ENCODE results near the gene TANGO2. TPM values are rescaled to one million over a fixed set of nuclear protein-coding genes. Genes with fewer than 3 reads are reported as not detected.

Gene TANGO2
- total RNA-seq, 1 donor from 2014 or later: 10.0 TPM

- Histone ChIP-seq H3F3A (ENCODE audit: low read depth) (no peaks in the 10 kb centered on the region), H3K36me3 (no peaks in the 10 kb centered on the region), H4K20me1 (ENCODE audit: low read depth) (no peaks in the 10 kb centered on the region), H3K9me3 (ENCODE audit: low read depth) (no peaks in the 10 kb centered on the region), H3K4me2 (no peak overlapping the region), H3K79me2 (ENCODE audit: low read depth) (no peaks in the 10 kb centered on the region), H3K4me1 (no peaks in the 10 kb centered on the region), H3K4me3 (no peak overlapping the region), H2AFZ (replicated peaks) (no peak overlapping the region), H3K27me3 (no peaks in the 10 kb centered on the region), H3K27ac (no peak overlapping the region), H3K9ac (no peak overlapping the region)
- H3K4me3 Mint-ChIP-seq: no peak overlapping the region
- H3K4me1 Mint-ChIP-seq: no peaks in the 10 kb centered on the region
- peaks cover 15% of the 10 kb centered on the region for H3K36me3 Mint-ChIP-seq
- H3K9me3 Mint-ChIP-seq: peaks cover 11% of the 10 kb centered on the region
- no peak for DNase-seq (ENCODE audit: low spot score)
- peaks cover 2% of the 10 kb centered on the region for H3K27me3 Mint-ChIP-seq (ENCODE audit: insufficient read depth, low read depth)
- no peak overlapping the region for H3K27ac Mint-ChIP-seq
- TF ChIP-seq CTCF (IDR thresholded peaks at IDR 0.05) (no peak), EZH2 (IDR thresholded peaks at IDR 0.05) (no peak), EZH2phosphoT487 (IDR thresholded peaks at IDR 0.05) (no peak)
Measured at GRCh38 chr22:20046730-20047129, 25.8 kb downstream of the TANGO2 start.

GRCh38 chr22:20051927-20052308, 31.0 kb downstream of the TANGO2 start:
- H3K9me3 ChIP-seq (ENCODE audit: low read depth): no peaks in the 10 kb centered on the region
- peaks cover under 1% of the 10 kb centered on the region for H3K27me3 Mint-ChIP-seq (ENCODE audit: insufficient read depth, low read depth)
- TF ChIP-seq EZH2 (IDR thresholded peaks at IDR 0.05) (no peak), CTCF (IDR thresholded peaks at IDR 0.05) (no peak), EZH2phosphoT487 (IDR thresholded peaks at IDR 0.05) (no peak)
- no peak overlapping the region for H3K4me3 ChIP-seq
- H3K4me1 Mint-ChIP-seq: no peaks in the 10 kb centered on the region
- no peaks in the 10 kb centered on the region for H3K4me1 ChIP-seq
- H3K4me3 Mint-ChIP-seq: no peak overlapping the region
- no peaks in the 10 kb centered on the region for H3F3A ChIP-seq (ENCODE audit: low read depth)
- no peaks in the 10 kb centered on the region for H3K36me3 ChIP-seq
- no peak for DNase-seq (ENCODE audit: low spot score)
- H4K20me1 ChIP-seq (ENCODE audit: low read depth): no peaks in the 10 kb centered on the region
- no peaks in the 10 kb centered on the region for H3K27me3 ChIP-seq
- H3K9ac ChIP-seq: no peak overlapping the region
- no peaks in the 10 kb centered on the region for H3K79me2 ChIP-seq (ENCODE audit: low read depth)
- H2AFZ ChIP-seq (replicated peaks): no peak overlapping the region
- H3K4me2 ChIP-seq: no peak overlapping the region
- H3K9me3 Mint-ChIP-seq: peaks cover 11% of the 10 kb centered on the region
- peaks cover 11% of the 10 kb centered on the region for H3K36me3 Mint-ChIP-seq
- no peak overlapping the region for H3K27ac Mint-ChIP-seq
- H3K27ac ChIP-seq: no peak overlapping the region

GRCh38 chr22:20052309-20053259, 31.7 kb downstream of the TANGO2 start:
- H3K27me3 ChIP-seq: no peaks in the 10 kb centered on the region
- H3K4me1 ChIP-seq: no peaks in the 10 kb centered on the region
- no peaks in the 10 kb centered on the region for H4K20me1 ChIP-seq (ENCODE audit: low read depth)
- H3K9me3 ChIP-seq (ENCODE audit: low read depth): no peaks in the 10 kb centered on the region
- Mint-ChIP-seq H3K36me3 (peaks cover 11% of the 10 kb centered on the region), H3K27me3 (ENCODE audit: insufficient read depth, low read depth) (no peaks in the 10 kb centered on the region), H3K9me3 (peaks cover 11% of the 10 kb centered on the region), H3K27ac (no peak overlapping the region), H3K4me3 (no peak overlapping the region), H3K4me1 (no peaks in the 10 kb centered on the region)
- H3K27ac ChIP-seq: no peak overlapping the region
- no peaks in the 10 kb centered on the region for H3K79me2 ChIP-seq (ENCODE audit: low read depth)
- no peaks in the 10 kb centered on the region for H3F3A ChIP-seq (ENCODE audit: low read depth)
- DNase-seq (ENCODE audit: low spot score): no peak
- no peak overlapping the region for H2AFZ ChIP-seq (replicated peaks)
- H3K4me3 ChIP-seq: no peak overlapping the region
- no peak overlapping the region for H3K9ac ChIP-seq
- H3K4me2 ChIP-seq: no peak overlapping the region
- H3K36me3 ChIP-seq: no peaks in the 10 kb centered on the region
- TF ChIP-seq EZH2phosphoT487 (IDR thresholded peaks at IDR 0.05) (no peak), CTCF (IDR thresholded peaks at IDR 0.05) (no peak), EZH2 (IDR thresholded peaks at IDR 0.05) (no peak)
